ENCODE results near the gene HSDL2. TPM values are rescaled to one million over a fixed set of nuclear protein-coding genes. Genes with fewer than 3 reads are reported as not detected.

Gene HSDL2
- total and polyA plus RNA-seq, 10 of the 15 experiments (the other 5 are each of a cell fraction or from before 2014, with no cell fraction given): 20.9 to 46.1 (median 27.0) TPM

DNA sequence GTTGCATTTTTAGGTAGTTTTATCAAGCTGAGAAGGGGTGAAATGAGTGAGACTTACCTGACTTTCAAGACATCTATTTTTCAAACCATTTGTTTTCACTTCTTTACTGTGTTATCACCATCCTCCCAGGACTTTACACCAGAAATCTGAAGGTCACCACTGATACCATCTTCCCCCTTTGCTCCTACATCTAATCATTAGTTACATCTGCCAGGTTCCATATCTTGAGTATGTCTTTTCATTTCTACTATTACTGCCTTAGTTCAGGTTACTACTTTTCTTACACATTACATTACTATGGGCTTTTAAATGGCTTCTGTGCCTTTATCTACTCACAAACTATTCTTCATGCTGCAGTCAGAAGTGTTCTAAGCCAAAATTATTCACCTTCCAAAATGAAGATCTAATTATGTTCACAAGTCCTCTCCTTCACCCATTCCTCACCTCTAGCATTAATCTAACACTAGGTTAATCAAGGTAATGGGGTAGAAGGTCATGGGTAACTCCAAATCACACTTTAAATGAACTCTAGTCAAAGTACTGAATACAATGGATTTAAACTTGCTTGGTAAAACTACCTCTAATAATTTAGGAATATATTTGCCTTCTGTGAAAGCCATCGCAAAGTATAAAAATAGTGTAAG lies 2.1 kb upstream of the HSDL2 start (continued):
- no peak for TF ChIP-seq SMAD1 (IDR thresholded peaks at IDR 0.05; ENCODE audit: low read depth, partially characterized antibody)
- TF ChIP-seq, protein P1, sequence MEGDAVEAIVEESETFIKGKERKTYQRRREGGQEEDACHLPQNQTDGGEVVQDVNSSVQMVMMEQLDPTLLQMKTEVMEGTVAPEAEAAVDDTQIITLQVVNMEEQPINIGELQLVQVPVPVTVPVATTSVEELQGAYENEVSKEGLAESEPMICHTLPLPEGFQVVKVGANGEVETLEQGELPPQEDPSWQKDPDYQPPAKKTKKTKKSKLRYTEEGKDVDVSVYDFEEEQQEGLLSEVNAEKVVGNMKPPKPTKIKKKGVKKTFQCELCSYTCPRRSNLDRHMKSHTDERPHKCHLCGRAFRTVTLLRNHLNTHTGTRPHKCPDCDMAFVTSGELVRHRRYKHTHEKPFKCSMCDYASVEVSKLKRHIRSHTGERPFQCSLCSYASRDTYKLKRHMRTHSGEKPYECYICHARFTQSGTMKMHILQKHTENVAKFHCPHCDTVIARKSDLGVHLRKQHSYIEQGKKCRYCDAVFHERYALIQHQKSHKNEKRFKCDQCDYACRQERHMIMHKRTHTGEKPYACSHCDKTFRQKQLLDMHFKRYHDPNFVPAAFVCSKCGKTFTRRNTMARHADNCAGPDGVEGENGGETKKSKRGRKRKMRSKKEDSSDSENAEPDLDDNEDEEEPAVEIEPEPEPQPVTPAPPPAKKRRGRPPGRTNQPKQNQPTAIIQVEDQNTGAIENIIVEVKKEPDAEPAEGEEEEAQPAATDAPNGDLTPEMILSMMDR (IDR thresholded peaks at IDR 0.05 in 2 of 3, conservative IDR thresholded peaks at IDR 0.05 in 1 of 3; ENCODE audit: control insufficient read depth in 2 of 3, extremely low read depth in 1 of 3, insufficient read depth in 1 of 3, low read depth in 3 of 3, low read length in 3 of 3): no peak

DNA sequence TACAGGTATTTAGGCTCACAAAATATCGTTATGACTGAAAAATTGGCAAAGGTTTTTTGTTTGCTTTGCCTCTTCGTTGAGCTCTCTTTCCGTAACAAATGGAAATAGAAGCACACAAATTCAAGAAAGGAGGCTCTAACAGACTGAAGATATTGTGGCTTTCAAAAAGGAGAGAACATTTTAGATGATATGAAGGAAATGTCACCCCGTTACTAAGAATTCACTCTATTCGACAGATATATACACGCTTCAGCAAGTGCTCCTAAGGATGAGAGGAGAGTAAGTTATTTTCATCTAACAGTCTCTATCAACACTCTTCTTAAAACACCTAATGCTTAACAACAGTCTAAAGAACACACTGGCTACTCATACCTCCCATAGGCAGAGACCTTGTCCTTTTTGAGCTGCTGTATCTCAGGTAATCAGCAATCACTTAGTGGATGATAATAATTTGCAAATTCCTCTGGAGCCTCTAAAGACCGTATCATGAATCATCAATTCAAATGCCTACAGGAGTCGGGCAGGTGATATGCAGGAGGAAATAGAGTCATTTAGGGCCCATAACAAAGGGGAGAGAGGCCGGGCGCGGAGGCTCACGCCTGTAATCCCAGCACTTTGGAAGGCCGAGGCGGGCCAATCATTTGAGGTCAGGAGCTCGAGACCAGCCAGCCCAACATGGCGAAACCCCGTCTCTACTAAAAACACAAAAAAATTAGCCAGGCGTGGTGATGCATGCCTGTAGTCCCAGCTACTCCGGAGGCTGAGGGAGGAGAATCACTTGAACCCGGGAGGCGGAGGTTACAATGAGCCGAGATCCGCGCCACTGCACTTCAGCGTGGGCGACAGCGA lies 1.4 kb upstream of the HSDL2 start:
- H3K36me3 ChIP-seq (ENCODE audit: control insufficient read depth in 2 of 2, insufficient read depth in 2 of 2, low read length in 1 of 2): no peaks in the 10 kb centered on the region
- peak overlapping the region; percentile 92 for H3K4me2 ChIP-seq (ENCODE audit: control insufficient read depth, insufficient read depth)
- ChIA-PET POLR2A (interaction anchor here (0.6 to 2.4 kb wide), 5 partner anchors 11 to 300 kb away, joined by 3 to 8 read pairs (median 5); no protein-coding TSS in a partner anchor), RAD21 (ENCODE audit: unreplicated experiment) (interaction anchor here (1.3 to 2.8 kb wide), 13 partner anchors 45 to 441 kb away, joined by 3 to 11 read pairs (median 7); partner anchors contain the start of genes INIP, KIAA1958 and PTBP3), CTCF (interaction anchor here (0.7 to 2.8 kb wide), 14 partner anchors 9 to 441 kb away, joined by 3 to 12 read pairs (median 5); partner anchors contain the start of gene INIP), SMC1A (ENCODE audit: uncharacterized antibody, unreplicated experiment) (interaction anchor here (0.6 to 2.9 kb wide), 11 partner anchors 9 to 619 kb away, joined by 3 to 24 read pairs (median 3); no protein-coding TSS in a partner anchor)
- H3K27ac ChIP-seq (ENCODE audit: control insufficient read depth, insufficient read depth): peak overlapping the region; percentile 95
- intact Hi-C loops (cut with micrococcal nuclease; ENCODE audit: unreplicated experiment) (loop anchor here (5.0 to 10.0 kb wide), 4 partner anchors 46 to 429 kb away; partner anchors contain the start of genes INIP and PTBP3), in situ Hi-C loops (cut with MboI) (no loop called here)
- FAIRE-seq: no peak
- H3K79me2 ChIP-seq (ENCODE audit: control insufficient read depth, insufficient read depth, low read length): peaks cover 28% of the 10 kb centered on the region
- BruUV-seq (replicated peaks): no TSS peak
- peak overlapping the region; percentile 93 for H3K9ac ChIP-seq (ENCODE audit: control insufficient read depth, insufficient read depth, low read length)
- H3K27me3 ChIP-seq (replicated peaks in 1 of 2; ENCODE audit: control insufficient read depth in 2 of 2, insufficient read depth in 2 of 2, low read length in 1 of 2): no peaks in the 10 kb centered on the region
- WGBS (ENCODE audit: insufficient coverage, insufficient replicate concordance, low lambda C conversion rate, missing lambda C conversion rate): 13% methylated on average over 27 of the region's 27 CpGs
- H3K4me3 ChIP-seq: peak overlapping the region; percentile 88
- peak; percentile 17 for ATAC-seq
- peak overlapping the region; percentile 95 for H2AFZ ChIP-seq (ENCODE audit: control insufficient read depth, low read depth, low read length)
- H3K9me3 ChIP-seq (replicated peaks; ENCODE audit: control insufficient read depth, insufficient read depth, low read length): no peaks in the 10 kb centered on the region
- H3K4me1 ChIP-seq (ENCODE audit: control insufficient read depth, insufficient read depth, low read length): peaks cover 17% of the 10 kb centered on the region
- H4K20me1 ChIP-seq (ENCODE audit: control insufficient read depth, insufficient read depth): no peaks in the 10 kb centered on the region
- no peak for DNase-seq (ENCODE audit: low read depth, low spot score)
- TF ChIP-seq, protein P2, sequence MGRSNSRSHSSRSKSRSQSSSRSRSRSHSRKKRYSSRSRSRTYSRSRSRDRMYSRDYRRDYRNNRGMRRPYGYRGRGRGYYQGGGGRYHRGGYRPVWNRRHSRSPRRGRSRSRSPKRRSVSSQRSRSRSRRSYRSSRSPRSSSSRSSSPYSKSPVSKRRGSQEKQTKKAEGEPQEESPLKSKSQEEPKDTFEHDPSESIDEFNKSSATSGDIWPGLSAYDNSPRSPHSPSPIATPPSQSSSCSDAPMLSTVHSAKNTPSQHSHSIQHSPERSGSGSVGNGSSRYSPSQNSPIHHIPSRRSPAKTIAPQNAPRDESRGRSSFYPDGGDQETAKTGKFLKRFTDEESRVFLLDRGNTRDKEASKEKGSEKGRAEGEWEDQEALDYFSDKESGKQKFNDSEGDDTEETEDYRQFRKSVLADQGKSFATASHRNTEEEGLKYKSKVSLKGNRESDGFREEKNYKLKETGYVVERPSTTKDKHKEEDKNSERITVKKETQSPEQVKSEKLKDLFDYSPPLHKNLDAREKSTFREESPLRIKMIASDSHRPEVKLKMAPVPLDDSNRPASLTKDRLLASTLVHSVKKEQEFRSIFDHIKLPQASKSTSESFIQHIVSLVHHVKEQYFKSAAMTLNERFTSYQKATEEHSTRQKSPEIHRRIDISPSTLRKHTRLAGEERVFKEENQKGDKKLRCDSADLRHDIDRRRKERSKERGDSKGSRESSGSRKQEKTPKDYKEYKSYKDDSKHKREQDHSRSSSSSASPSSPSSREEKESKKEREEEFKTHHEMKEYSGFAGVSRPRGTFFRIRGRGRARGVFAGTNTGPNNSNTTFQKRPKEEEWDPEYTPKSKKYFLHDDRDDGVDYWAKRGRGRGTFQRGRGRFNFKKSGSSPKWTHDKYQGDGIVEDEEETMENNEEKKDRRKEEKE (IDR thresholded peaks at IDR 0.05): no peak
- TF ChIP-seq KDM1A (IDR thresholded peaks at IDR 0.05; ENCODE audit: borderline replicate concordance) (no peak), STAT3 (IDR thresholded peaks at IDR 0.05; ENCODE audit: low read depth, low read length) (no peak), NR2C2 (IDR thresholded peaks at IDR 0.05; ENCODE audit: borderline replicate concordance, control insufficient read depth, insufficient read length, low read depth) (no peak), ZNF207 (IDR thresholded peaks at IDR 0.05; ENCODE audit: borderline replicate concordance) (0 out of 2 replicates have a peak, but pooled peaks have one; percentile 26), TARDBP (IDR thresholded peaks at IDR 0.05; ENCODE audit: borderline replicate concordance) (no peak), CHD1 (IDR thresholded peaks at IDR 0.05; ENCODE audit: low read depth, low read length) (no peak), EP300 (IDR thresholded peaks at IDR 0.05; ENCODE audit: borderline replicate concordance in 1 of 2, control insufficient read depth in 1 of 2, low read depth in 2 of 2, low read length in 2 of 2) (no peak), RUNX3 (IDR thresholded peaks at IDR 0.05; ENCODE audit: low read length) (0 out of 2 replicates have a peak, but pooled peaks have one; percentile 2), TCF12 (IDR thresholded peaks at IDR 0.05; ENCODE audit: low read depth, low read length) (no peak), SMARCA5 (IDR thresholded peaks at IDR 0.05) (0 out of 2 replicates have a peak, but pooled peaks have one; percentile 19), EGR1 (IDR thresholded peaks at IDR 0.05; ENCODE audit: borderline replicate concordance in 1 of 2, low read depth in 2 of 2, low read length in 2 of 2) (peak in 1 of 2 experiments; percentile 76; a peak in 2 of 3 replicates), NR2F1 (conservative IDR thresholded peaks at IDR 0.05) (0 out of 2 replicates have a peak, but pooled peaks have one; percentile 12)
